GM10248 (cell line): ENCODE measurements around the gene PPARGC1A.

ENCODE experiments used
- CTCF ChIA-PET: fragments of 300-600 bp; sonication (Branson Sonifier 250); formaldehyde crosslinking; extraction: SDS; loops from one replicate; lab custom pipeline; 2021; ENCODE audit warnings: antibody characterized with exemption; lab: Yijun Ruan, JAX
- POLR2A ChIA-PET: fragments of 350-650 bp; sonication (Branson Sonifier 250); formaldehyde crosslinking; extraction: SDS; loops from one replicate; lab custom pipeline; 2020; ENCODE audit warnings: antibody characterized with exemption; lab: Yijun Ruan, JAX
- DNase-seq: peaks from one replicate; pipeline ENCODE4 v3.0.0; 2012; ENCODE audit errors: extremely low spot score
- CTCF ChIP-seq: IDR thresholded peaks from 2 replicates; pipeline ENCODE4 v1.5.1; 2012; ENCODE audit warnings: mild to moderate bottlenecking, low read depth; ENCODE audit errors: extremely low read depth, missing control alignments, control extremely low read depth

Gene PPARGC1A, protein sequence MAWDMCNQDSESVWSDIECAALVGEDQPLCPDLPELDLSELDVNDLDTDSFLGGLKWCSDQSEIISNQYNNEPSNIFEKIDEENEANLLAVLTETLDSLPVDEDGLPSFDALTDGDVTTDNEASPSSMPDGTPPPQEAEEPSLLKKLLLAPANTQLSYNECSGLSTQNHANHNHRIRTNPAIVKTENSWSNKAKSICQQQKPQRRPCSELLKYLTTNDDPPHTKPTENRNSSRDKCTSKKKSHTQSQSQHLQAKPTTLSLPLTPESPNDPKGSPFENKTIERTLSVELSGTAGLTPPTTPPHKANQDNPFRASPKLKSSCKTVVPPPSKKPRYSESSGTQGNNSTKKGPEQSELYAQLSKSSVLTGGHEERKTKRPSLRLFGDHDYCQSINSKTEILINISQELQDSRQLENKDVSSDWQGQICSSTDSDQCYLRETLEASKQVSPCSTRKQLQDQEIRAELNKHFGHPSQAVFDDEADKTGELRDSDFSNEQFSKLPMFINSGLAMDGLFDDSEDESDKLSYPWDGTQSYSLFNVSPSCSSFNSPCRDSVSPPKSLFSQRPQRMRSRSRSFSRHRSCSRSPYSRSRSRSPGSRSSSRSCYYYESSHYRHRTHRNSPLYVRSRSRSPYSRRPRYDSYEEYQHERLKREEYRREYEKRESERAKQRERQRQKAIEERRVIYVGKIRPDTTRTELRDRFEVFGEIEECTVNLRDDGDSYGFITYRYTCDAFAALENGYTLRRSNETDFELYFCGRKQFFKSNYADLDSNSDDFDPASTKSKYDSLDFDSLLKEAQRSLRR

GRCh38 chr4:23889814-23890341 is at the start of gene PPARGC1A:
PPARGC1A (minus strand) TSS chr4:23890047; CDS start chr4:23889957, 90 bp downstream.
- POLR2A ChIA-PET = no interaction called here
- CTCF ChIA-PET = interaction anchor here (1.3 to 2.0 kb wide), 5 partner anchors 9 to 19 kb away, joined by 3 to 5 read pairs (median 4); no protein-coding TSS in a partner anchor
- TF ChIP-seq CTCF = no peak
- DNase-seq = no peak

DNA sequence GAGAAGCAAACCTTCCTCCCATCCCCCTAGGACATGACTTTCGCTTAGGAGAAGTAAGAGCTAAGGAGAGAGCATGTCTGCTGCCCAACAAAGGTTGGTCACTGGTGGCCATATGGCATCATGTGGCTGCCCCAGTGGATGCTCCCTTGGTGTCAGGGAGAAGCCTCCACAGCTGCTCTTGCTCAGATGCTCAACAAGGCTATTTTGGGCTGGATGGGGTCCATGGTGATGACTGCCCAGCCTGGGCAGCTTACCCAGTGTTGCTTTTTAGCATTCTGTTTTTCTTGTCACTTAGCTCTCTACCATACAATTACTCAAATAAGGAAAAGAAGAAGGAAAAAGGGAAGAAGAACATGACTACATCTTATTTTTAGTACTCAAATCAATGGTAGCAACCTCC is 48.9 kb upstream of the PPARGC1A start:
- TF ChIP-seq CTCF = no peak
- CTCF ChIA-PET = no interaction called here
- DNase-seq = no peak
- POLR2A ChIA-PET = no interaction called here

- DNase-seq = no peak
These were observed 47.3 kb upstream of the PPARGC1A start for GRCh38 chr4:23937173-23937572.

DNA sequence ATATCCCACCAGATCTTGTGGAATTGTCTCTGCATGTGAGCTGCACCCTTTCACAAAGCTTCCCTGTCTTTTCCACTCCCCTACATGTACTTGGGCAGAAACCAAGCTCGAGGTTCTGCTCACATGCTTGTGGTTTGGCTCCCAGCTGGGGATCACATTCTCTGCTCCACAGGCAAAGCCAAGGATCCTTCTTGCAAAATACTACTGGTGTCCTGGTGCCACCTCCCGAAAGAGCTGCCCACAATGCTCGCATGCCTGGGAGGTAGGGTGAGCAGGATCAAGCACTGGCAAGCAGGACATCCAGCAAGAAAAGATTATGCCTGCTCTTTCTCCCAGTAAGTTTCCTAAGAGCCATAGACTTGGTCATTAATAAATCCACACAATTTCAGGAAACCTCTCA is 45.1 kb upstream of the PPARGC1A start:
- TF ChIP-seq CTCF = no peak
- DNase-seq = no peak
- POLR2A ChIA-PET = no interaction called here

More at GRCh38 chr4:23937173-23937572, 47.3 kb upstream of the PPARGC1A start:
- CTCF ChIA-PET = no interaction called here
- no peak for TF ChIP-seq CTCF
- POLR2A ChIA-PET = no interaction called here

DNA sequence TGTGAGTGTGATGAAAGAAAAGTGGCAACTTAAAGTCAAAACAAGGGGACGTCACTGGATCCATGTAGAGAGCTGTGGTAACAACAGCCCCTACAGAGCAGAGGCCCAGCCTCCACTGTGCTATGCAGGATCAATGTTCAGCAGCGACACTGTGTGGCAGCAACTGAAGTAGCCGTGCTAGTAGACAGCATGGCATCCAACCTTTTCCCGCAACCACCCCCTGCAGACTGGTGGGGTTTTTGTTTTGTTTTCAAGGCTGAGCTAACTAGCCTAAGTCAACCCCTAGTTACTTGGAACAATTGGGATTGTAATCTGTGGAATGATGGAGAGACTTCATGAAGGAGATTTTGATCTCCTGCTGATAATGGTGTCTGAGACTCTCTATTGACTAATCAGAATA is 44.4 kb upstream of the PPARGC1A start:
- DNase-seq = no peak
- ChIA-PET POLR2A (no interaction called here), CTCF (no interaction called here)
- TF ChIP-seq CTCF = no peak

More for the DNA sequence above, 45.1 kb upstream of the PPARGC1A start:
- CTCF ChIA-PET = no interaction called here

- no peak for DNase-seq
- TF ChIP-seq CTCF = no peak
- POLR2A ChIA-PET = no interaction called here
- CTCF ChIA-PET = interaction anchor here (1.2 kb wide), 1 partner anchor 28 kb away, joined by 3 read pairs; no protein-coding TSS in a partner anchor
These were observed 43.1 kb upstream of the PPARGC1A start for GRCh38 chr4:23932901-23933308.
